ENCODE results near the gene NR2E3.

DNA sequence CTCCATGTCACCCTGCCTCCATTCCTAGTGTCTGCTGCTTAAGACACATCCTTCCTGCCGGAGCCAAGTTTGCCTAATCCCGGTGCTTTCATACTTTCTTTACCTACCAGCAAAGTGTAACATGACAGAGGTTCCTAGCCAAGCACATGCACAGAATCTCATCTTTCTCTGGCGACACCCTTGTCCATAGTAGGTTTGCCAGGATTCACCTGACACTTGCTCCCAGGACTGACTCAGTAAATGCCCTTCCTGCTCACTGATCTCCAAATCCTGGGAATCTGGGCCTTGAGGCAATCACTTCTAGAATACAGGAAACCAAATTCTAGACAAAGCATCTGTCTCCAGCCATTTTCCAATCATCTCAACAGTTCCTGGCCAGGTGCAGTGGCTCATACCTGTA lies 10.2 kb upstream of the NR2E3 start:
- TF ChIP-seq, protein P1, sequence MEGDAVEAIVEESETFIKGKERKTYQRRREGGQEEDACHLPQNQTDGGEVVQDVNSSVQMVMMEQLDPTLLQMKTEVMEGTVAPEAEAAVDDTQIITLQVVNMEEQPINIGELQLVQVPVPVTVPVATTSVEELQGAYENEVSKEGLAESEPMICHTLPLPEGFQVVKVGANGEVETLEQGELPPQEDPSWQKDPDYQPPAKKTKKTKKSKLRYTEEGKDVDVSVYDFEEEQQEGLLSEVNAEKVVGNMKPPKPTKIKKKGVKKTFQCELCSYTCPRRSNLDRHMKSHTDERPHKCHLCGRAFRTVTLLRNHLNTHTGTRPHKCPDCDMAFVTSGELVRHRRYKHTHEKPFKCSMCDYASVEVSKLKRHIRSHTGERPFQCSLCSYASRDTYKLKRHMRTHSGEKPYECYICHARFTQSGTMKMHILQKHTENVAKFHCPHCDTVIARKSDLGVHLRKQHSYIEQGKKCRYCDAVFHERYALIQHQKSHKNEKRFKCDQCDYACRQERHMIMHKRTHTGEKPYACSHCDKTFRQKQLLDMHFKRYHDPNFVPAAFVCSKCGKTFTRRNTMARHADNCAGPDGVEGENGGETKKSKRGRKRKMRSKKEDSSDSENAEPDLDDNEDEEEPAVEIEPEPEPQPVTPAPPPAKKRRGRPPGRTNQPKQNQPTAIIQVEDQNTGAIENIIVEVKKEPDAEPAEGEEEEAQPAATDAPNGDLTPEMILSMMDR (IDR thresholded peaks at IDR 0.05; ENCODE audit: low read depth, low read length) = no peak
- no peak for TF ChIP-seq EZH2phosphoT487 (IDR thresholded peaks at IDR 0.05; ENCODE audit: low read depth)
